Measurements from ENCODE around the gene SASH1.

The SASH1 gene

GRCh38 chr6:148457137-148457842 is 114.7 kb downstream of the SASH1 start:
- DNase-seq (ENCODE audit: low spot score), result no peak

GRCh38 chr6:148457843-148458159 is 115.2 kb downstream of the SASH1 start:
- no peak for DNase-seq (ENCODE audit: low spot score)

DNA sequence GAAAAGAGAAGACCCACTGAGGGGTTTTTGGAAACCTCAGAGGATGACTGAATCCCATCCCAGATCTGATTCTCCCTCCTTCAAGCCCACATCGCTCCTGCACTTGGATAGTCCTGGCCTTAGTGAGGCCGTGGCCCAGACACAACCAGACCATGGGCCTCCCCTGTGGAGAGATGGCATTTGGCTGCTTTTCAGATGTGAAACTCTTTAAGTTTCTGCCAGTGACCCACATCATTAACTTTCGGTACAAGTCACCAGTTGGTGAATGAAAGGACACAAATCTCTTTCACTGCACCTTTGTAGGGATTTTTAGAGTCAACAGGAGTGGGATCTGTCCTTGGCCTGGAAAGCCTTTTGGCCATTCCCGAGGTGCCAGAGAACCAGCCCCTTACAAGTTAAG is 116.6 kb downstream of the SASH1 start:
- DNase-seq (ENCODE audit: low spot score), result no peak

DNA sequence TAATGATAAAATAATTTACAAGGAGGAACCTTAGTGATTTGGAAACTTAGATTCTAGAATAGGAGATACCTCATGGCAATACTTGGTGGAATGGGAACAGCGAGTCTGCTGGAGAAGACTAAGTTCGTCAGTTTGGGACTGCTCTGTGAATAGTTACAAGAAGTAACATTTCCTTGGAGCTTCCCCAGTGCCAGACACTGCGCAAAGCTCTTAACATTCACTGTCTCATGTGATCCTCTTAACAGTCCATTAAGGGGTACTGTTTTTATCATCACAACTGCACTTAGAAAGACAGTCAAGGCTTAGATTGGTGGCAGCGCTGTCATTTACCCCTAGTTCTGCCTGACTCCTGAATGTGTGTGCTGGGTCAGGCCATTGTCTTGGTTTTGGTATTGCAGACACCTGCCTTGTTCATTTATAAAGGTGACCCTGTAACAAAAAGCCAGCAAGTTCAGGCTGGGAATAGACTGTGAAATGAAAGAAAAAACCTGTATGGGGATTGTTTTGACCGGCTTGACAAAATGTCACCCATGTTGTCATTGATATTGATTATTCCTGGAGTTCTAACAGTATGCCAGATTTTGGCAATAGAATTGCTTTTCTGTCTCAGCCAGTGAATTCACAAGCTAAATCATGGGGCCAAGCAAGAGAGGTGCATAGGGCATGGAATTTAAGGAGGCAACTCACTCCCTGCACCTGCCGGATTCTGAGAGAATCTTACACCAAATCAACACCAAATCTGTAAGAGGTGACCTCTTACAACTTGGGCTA is 118.4 kb downstream of the SASH1 start:
- DNase-seq (ENCODE audit: low spot score), result no peak

DNA sequence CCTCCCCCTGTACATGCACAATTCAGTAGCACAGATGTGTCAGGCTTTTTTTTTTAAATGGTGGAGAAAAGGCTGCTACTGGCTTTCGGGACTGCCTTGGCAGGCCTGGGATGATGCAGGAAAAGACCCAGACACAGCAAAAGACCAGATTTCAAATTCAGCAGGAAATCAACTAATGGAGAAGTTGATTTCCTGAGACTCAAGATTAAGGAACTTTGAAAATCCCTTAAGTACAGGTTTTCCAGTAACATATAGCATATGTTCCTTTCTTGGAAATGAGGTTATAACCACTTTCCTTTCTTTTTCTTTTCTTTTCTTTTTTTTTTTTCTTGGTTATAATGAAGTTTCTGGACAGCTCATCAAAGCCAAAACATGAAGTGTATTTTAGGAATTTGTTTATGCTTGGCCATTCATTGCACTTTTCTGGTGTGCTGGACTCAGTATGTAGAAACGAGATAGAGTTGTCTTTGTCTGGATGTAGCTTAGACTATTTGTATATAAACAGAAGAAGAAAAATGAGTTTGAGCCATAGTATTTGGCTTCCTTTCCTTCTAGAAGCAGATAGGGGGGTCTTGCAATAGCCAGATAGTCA is 119.4 kb downstream of the SASH1 start:
- DNase-seq (ENCODE audit: low spot score), result no peak

- DNase-seq (ENCODE audit: low spot score), result no peak
These were observed 121.0 kb downstream of the SASH1 start for GRCh38 chr6:148463671-148464070.

- DNase-seq (ENCODE audit: low spot score), result peak; percentile 24
These were observed 121.8 kb downstream of the SASH1 start for GRCh38 chr6:148464319-148465010.

- no peak for DNase-seq (ENCODE audit: low spot score)
These were observed 122.3 kb downstream of the SASH1 start for GRCh38 chr6:148465011-148465335.

- no peak for DNase-seq (ENCODE audit: low spot score)
These were observed 123.0 kb downstream of the SASH1 start for GRCh38 chr6:148465670-148466069.

DNA sequence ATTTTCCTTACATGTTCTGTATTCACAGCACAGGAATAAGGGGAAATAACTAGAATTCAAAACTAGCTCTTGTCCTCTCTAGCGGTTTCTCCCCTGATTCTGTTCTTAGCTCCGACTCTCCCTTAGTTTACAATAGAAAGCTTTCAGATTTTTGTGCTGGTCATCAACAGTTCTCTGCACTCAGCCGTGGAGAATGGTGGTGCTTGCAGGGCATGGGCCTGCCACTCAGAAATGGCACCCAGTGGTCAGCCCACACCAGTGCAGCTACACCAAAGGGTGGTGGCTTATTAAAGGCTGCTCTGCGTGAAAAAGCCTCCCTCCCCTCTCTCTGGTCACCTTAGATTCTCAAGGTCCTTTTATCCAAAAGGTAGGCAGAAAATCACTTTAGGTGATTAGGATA is 123.5 kb downstream of the SASH1 start:
- DNase-seq (ENCODE audit: low spot score), result no peak

DNA sequence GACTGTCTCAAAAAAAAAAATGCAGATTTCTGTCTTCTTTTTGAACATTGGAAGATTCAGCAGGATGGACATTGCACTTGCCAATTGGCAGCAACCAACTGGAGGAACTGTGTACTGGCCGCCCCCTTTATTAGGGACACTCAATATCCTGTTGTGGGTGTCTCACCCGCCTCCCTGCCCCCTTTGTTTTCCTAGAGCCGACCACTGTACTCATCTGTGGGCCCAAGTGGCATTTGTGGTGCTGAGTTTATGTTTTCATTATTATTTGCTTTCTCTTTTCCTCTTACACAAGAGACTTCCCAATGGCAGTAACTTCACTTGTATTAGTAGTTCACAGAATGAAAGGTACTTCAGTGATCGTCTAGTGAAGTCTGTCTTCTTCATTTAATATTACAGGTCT is 125.3 kb downstream of the SASH1 start:
- no peak for DNase-seq (ENCODE audit: low spot score)

DNA sequence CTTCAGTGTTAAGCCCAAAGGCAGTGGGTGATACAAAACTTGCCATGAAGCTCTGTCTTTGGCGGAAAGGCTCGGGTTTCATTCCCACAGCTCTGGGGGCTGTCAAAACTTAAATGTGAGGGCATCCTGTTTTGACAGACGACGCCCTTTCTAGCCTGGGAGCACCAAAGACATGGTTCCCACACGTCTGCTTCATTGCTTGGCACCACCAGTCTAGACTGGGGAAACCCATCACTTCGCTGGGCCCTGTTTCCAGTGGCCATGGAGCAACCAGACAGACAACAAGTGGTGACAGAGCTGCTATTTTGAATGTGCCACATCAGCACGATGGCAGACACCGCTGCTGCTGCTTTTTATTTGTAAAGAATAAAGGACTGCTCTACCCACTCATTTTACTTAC is 127.5 kb downstream of the SASH1 start:
- DNase-seq (ENCODE audit: low spot score), result no peak

- DNase-seq (ENCODE audit: low spot score), result no peak
These were observed 128.2 kb downstream of the SASH1 start for GRCh38 chr6:148470606-148471465.

- no peak for DNase-seq (ENCODE audit: low spot score)
These were observed 129.1 kb downstream of the SASH1 start for GRCh38 chr6:148471624-148472159.

DNA sequence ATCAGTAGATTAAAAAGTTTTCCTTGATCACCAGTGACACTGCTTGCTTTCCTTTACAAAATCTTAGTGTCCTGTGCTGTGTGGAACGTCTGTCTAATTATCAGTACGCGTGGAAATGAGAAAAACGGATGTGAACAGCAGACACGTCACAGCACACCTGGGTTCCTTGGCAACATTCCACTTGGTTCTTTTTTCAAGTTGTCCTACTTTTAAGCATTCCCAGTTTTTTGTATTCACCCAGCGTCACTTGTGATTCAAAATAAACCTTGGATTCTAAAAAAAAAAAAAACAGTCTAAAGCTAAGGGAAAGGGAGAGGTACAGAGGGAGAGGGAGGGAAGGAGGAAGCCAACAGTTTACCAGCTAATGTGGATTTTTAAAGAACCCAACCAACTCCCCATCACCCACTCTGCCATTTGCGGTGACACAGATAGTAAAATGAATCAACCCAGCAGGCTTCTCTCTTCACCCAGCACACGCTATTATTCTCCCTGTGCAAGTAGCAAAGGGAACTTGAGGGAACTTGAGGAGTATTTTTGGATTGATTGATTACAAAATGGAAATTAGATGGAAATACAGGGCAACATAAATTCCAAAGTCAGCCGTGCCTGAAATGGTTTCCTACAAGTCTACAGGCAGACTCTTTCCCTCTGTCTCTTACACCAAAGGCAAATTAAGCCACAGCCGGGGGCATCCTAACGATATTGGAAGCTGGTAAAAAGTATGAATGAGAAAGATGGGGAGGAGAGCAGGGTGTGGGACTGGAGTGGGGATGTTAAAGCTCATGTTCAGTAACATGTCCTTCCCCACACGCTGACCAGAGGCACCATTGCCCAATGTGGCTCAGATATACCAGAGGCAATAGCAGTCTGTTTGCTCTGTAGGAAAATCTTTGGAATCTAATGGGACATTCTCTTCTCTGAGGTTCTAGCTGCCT is 129.8 kb downstream of the SASH1 start:
- no peak for DNase-seq (ENCODE audit: low spot score)

DNA sequence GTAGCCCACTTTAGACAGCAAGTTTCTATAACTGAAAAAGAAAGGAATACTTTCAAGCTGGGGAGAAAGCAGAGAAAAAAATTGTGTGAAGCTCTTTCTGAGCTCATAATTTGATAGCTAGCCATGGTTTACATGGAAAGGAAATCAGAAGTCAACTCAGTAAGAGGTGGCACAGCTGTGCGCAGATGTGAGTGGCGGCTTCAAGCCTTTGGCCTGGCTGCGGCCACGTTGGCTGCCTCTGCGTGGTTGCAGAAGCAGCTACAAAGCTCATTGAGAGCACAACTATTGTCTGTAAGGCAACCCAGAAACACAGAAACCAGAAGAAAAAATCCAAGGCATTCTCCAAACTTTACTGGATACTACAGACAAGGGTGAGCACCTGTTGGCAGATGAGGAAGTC is 136.9 kb downstream of the SASH1 start:
- no peak for DNase-seq (ENCODE audit: low spot score)

DNA sequence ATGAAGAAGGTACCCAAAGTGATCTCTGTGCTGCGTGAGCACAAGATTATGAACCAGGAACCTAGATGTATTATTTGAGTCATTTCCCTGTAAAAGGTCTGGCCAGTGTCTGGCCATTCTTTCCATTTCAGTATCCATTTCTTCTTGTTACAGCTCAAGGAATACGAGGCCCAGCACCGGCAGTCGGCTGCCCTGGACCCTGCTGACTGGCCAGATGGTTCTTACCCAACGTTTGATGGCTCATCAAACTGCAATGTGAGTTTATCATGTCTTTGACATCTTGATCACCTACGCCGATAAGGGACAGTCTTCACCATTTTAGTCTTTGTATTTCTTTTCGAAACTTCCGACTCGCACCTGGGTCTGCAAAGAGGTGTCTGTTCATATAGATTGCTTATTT is 144.8 kb downstream of the SASH1 start:
- no peak for DNase-seq (ENCODE audit: low spot score)

GRCh38 chr6:148491638-148492251 is 149.1 kb downstream of the SASH1 start:
- no peak for DNase-seq (ENCODE audit: low spot score)

DNA sequence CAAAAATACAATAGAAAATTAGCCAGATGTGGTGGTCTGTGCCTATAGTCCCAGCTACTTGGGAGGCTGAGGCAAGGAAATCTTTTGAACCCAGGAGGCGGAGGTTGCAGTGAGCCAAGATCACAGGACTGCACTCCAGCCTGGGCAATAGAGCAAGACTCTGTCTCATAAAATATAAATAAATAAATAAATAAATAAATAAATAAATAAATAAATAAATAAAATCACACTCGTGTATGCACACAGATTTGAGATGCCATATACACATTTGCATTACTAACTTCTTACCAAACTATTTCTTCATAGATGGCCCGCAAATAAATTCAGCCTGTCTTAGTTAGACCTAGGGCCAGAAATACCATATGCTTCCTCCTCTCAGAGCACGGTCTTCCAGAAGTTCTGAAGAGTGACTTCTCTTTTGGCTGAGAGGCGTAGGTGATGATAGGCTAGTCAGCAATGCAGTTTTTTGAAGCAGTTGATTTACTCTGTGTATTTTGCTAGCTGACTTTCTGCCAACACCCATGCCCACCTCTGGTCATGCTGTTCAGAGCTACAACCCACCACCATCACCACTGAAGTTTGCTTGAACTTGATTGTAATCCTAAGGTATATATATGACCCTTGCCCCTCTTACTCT is 150.1 kb downstream of the SASH1 start:
- DNase-seq (ENCODE audit: low spot score), result no peak

All from SK-N-DZ (cell line).